Right renal cortex interstitium (tissue), 3 donors: ENCODE data around the gene SERINC5. TPM values are rescaled to one million over a fixed set of nuclear protein-coding genes. Genes with fewer than 3 reads are reported as not detected.
"Not testable (repeated sequence)": the region's sequence is repeated elsewhere in the genome, so short reads cannot be mapped to it uniquely, and the experiment has no call there.

Experiments
- DNase-seq, 3 donors: peaks; one replicate each; pipeline ENCODE4 v3.0.0-alpha.2; 2013; ENCODE audit warnings: low read depth in 3 of 3, low spot score in 2 of 3
- polyA plus RNA-seq, 3 donors: library from polyadenylated mRNA; unstranded; fragments of 120-200 nt; gene quantifications; one replicate each; pipeline ENCODE4 v1.2.1, GENCODE V29; 2013; ENCODE audit not compliant: insufficient read length in 3 of 3

The SERINC5 gene
- polyA plus RNA-seq, 3 donors: 52.5 to 56.7 (median 55.6) TPM

DNA sequence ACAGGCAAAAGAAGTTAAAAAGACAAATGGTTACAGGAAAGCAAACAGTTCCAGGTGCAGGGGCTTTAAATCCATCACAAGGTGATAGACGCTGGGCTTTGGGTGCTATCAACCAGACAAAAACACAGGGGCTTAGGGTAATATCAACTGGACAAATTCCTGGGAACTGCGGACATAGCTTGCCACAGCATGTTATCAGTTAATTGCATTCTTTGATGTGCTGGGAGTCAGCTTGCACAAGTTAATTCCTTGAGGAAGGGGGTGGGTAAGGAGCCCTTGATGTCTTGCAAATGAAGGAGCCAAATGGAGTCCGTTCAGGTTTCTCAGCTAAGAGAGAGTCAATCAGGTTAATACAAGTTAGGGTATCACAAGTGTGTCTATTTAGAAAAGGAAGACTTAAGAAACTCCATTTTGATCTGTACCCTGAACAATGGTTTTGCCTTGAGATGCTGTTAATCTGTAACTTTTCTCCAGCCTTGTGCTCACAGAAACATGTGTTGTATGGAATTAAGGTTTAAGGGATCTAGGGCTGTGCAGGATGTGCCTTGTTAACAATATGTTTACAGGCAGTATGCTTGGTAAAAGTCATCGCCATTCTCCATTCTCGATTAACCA is 144.4 kb downstream of the SERINC5 start:
- not testable (repeated sequence) for DNase-seq

DNA sequence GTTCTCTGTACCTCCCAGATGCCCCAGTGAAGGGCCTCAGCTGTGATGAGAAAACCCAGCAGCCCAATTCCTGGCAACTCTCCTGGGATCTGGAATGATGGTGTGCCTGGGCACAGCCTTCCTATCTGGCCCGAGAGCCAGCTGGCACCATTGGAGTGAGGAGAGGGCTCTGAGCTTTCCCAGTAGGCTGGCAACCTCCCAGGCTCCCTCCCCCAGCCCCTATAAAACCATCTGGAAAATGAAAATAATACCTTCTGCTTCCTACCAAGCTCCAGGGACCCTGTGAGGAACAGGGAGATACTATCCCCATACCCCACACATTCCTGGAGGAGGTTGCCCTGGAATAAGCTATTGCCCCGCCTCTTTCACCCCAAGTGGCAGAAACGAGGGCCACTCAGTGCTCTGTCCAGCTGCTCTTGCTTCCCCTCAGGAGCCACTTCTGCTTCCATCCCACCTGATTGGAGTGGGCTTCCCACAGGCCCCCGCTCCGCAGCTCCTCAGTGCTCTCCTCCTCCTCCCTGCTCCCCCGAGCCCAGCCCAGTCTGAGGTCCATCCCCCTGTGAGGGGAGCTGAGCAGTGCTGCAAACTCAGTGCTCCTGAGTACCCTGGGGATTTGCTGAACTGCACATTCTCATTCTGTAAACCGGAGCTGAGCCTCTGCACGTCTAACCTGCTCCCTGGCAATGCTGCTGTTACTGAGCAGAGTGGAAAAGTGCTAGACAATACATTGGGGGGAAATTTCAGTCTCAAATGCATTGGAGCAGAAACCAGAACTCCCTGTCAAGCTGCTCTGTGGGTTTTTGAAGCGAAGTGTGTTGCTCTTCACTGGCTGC is 146.0 kb downstream of the SERINC5 start:
- no peak for DNase-seq

DNA sequence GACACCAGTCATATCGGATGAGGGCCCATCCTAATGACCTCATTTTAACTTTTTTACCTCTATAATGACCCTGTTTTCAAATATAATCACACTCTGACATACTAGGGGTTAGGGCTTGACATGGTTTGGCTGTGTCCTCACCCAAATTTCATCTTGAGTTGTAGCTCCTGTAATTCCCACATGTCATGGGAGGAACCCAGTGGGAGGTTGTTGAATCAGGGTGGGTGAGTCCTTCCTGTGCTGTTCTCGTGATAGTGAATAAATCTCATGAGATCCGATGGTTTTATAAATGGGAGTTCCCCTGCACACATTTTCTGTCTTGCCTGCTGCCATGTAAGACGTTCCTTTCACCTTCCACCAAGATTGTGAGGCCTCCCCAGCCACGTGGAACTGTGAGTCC is 148.9 kb downstream of the SERINC5 start:
- DNase-seq: no peak

DNA sequence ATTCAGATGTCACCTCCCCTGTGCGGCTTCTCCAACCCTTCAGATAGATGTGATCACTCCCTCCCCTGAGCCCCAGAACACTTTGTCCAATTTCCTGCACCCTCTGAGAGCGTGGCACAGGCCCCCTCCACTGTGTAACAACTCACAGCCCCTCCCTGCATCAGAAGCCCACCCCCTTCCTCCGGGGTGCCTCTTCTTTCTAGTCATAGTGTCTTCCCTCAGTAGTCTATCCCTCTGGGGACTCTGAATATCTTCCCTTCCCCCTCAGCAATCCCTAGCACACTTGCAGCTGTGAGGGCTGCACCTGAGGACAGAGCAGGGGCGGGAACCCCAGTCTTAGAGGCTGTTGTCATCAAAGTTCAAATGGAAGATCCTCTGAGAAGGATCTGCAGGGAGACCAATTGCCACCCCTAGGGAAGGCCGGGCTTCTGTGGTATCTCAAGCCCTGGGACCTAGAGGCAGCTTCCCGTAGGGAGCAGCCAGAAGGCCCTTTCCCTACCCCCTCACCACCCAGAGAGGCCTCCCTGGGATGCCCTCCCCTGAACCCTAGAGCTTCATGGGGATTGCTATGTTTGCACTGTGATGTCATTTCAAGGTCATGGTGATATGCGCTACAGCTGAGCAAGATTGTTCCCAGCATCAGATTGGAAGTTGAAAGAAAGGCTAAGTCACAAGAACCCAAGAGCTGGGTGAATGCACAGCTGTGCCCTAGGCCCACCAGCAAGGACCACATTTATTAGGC is 150.0 kb downstream of the SERINC5 start:
- DNase-seq: no peak

DNA sequence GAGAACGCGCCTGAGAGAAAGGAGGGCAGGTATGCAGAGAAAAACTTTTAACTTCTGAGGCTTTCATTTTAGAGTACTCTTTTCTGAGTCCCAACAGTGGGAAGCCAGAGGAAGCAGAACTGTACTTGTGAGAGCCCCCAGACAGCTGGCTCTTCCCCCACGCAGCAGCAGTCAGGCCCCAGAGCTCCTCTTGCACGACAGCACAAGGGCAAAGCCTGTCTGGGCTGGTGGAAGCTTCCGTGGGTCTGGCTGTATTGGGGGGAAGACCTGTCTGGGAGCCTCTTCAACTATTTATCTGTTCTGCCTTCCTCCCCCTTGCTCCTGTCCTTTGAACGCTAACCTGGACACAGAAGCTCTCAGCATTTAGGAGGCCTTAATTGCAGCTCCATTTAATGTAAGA is 152.5 kb downstream of the SERINC5 start:
- DNase-seq: no peak

DNA sequence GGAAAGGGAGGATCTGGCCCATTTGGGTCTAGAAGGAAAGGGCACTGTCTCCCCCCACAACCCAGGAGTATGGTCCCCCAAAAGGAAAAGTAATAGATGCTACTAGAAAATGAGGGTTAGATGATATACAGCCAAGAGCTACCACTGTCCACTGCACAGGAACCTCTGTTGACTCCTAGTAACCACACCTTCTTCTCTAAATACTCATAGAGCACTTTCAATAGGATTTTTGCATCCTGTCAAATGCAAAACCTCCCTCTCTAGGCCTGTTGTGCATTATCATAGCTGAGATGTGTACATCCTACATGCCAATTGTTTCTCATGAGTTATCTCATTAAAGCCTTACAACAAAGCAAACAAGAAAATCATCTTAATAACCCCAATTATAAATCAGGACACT is 153.9 kb downstream of the SERINC5 start:
- no peak for DNase-seq

DNA sequence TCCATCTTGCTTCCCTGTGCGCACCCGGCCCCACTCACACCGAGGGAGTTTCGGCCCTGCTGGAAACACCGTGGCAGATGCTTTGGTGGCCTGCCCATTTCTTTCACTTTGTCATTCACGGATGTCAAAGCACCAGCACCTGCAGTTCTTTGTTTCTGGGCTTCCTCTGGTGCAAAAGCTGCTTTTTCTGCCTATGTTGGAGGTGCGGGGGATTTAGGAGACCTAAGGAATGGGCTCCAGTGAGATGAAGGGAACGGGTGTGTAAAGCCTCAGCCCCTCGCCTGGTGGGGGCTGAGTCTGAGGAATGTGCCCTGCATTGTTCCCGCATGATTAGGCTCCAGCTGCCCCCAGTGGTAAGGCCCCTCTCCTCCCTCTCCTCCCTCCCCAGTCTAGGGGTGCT is 158.4 kb downstream of the SERINC5 start:
- DNase-seq: no peak

DNA sequence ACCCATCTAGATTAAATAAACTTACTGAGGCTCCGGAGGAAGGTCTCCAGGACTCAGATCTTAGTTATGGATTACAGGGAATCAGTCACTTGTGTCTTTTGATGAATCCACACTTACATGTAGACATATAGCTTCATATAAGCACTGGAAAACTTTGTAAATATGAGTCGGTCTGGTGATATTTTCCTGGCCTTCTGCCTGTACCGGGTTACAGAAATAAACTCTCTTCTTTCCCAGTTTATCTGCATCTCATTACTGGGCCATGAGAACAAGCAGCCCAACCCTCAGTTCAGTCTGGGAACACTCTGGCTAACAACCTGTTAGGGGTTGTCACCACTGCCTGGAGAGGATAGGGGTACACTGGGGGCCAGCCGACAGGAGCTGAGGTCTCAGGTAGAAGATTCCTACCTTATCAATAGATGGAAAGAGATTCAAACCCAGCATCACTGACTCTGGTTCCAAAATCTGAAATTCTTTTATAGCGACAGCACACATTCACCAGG is 161.6 kb downstream of the SERINC5 start:
- DNase-seq: no peak

DNA sequence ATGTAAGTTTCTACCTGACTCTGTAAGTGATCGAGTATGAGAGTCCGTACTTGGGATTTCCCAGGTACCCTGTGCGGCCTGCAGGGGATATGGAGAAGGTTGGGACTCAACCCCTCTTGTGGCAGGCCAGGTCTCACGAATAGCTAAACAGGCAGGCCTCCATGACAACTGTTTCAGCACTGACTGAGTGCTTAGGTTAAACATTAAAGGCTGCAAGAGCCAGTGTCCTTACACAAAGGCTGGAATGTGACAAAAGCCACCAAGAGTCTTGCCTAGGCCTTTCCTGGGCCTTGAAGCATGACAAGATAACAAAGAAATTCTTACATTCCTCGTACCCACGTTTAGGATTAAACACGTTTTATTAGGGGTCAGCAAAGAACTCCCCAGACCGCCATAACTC is 162.1 kb downstream of the SERINC5 start:
- no peak for DNase-seq

DNA sequence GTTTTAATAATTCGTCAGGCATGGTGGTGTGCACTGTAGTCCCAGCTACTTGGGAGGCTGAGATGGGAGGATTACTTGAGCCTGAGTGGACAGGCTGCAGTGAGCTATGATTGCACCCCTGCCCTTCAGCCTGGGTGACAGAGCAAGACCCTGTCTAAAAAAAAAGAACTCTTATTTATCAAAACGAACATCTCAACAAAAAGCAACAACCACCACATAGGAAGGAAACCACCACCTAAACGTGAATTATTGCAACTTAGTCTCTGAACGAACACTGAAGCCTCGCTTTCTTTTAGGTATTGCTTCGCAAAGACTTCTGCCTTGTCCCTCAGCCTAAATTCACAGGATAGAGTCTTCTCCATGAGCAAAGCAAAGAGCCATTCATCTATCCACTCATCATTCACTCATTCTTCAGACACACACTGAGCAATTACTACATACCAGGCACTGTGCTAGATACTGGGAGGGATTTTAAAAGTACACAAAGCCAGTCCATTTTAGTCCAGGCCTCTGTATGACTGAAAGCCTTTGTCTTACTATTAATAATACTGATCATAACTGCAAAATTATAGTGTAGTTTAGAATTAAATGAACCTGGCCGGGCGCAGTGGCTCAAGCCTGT is 163.3 kb downstream of the SERINC5 start:
- no peak for DNase-seq

DNA sequence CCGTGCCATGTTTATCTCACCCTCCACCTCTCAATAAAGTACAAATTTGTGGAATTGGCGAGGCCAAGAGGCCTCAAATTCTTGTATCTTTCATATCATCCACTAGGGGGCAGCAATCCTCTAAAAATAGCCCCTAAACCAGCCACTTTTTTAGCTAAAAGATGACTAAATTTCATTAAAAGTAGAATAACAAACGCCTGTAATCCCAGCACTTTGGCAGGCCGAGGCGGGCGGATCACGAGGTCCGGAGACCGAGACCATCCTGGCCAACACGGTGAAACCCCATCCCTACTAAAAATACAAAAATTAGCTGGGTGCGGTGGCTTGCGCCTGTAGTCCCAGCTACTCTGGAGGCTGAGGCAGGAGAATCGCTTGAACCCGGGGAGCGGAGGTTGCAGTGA is 164.1 kb downstream of the SERINC5 start:
- peak in 1 of 3 donors; percentile 47 for DNase-seq

DNA sequence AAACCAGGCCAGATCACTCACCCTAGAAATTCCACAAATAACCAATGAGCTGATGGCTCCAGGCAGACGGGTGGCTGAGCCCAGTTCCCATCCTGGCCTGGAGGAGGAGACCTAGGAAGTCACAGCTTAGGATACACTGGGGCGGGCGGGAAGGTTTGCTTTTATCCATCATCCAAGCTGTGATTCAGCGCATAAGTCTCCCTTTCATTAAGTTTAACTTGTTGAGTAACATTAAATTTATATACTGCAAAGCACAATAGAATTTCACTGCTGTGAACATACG is 165.0 kb downstream of the SERINC5 start:
- DNase-seq: no peak

DNA sequence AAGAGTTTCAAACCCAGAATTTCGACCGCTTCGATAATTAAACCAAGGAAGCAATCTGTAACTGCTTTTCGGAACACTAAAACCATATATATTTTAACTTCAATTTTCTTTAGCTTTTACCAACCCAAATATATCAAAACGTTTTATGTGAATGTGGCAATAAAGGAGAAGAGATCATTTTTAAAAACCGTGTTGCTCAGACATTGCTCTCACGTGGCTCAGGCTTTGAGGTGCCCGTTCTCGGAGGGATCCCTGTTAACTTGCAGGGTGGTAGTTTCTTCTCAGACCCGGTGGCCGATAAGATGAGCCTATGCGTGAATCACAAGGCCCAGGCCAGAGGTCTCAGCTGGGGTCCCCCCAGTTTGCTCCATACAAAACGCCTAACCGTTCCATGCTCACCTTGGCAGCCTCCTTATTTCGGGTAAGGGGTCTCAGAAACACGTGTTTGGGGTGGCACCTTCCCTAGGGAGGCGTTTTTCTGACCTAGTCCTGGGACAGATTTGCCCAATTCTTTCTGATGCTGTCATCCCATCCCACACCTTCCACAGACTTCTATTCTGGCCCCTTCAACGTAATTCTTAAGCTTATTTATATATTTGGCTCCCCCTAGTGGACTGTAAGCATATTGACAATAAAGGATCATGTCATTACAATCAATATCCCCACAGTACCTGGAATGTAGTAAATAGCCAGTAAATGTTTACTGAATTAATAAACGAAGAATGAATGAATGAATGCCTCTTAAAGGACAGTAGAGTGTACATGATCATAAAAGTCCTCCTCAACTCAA is 172.6 kb downstream of the SERINC5 start:
- DNase-seq: peak; percentile 41 to 61 (median 54)

DNA sequence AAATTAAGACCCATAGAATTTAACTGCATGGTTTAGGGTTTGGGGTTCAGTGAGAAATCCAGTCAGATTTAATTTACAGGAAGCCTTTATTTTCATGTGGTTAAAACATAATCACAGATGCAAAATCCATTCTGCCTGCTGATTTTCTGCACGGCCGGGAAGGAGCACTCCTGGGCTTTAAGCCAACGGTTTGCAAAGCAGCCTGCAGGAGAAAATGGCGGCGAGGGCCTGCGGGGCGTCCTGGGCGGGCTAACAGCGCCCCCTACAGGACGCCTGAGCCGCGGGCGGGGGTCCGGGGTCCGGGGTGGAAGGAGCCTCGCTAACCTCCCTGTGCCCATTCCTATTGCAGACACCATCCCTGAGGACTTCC is 173.1 kb downstream of the SERINC5 start:
- peak; percentile 45 to 65 (median 61) for DNase-seq

DNA sequence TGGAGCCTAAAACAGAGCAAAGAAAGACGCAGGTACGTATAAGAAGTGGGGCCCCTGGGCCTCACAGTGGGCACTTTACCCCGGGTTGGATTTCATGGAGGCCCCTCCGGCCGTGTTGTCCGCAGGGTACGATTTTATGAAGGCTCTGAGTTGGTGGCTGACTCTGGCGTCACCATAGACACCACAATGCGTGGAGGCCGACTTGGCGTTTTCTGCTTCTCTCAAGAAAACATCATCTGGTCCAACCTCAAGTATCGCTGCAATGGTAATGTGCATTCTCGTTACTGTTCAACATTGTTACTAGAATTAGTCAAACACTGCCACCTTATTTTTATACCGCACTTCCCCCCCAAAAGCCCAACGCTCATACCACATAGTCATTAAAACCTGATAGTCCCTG is 173.6 kb downstream of the SERINC5 start:
- DNase-seq: no peak

DNA sequence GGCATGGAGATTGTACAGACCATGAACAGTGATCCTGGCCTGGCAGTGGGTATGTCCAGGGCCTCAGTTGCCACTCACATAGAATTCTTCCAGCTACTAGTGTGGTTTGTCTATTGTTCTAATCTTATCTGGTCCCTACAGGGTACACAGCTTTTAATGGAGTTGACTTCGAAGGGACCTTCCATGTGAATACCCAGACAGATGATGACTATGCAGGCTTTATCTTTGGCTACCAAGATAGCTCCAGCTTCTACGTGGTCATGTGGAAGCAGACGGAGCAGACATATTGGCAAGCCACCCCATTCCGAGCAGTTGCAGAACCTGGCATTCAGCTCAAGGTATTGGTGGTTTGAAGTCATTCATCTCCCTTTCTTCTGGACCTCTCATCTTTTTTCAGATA is 176.9 kb downstream of the SERINC5 start:
- DNase-seq: no peak

DNA sequence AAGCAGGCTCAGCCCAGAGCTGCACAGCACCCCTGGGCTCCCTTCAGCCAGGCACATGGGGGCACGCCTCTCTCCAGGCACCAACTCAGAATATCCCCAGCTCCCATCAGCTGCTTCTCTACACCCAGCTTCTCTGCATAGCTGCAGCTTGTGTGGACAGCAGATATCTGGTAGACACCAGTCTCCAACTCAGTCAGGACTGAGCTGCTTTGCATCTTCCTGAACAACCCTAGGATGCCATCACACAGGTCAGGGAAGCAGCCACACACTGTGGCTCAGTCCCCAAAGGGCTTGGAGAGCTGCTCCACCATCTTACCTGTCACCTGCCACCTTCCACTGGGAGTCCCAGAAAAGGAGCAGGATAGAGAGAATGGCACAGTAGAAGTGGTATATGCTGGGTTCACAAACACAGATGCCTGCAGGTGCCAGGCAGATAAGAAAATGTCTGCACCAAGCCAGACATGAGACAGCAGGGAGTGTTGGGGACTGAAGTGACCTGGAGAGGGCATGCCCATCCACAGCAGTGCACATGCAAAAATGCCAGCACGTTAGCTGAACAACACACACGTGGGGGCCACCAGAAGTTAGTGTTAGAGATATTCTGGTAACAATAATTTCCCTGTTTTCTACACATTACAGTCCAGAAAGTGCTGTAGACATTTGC is 178.7 kb downstream of the SERINC5 start:
- DNase-seq: no peak

DNA sequence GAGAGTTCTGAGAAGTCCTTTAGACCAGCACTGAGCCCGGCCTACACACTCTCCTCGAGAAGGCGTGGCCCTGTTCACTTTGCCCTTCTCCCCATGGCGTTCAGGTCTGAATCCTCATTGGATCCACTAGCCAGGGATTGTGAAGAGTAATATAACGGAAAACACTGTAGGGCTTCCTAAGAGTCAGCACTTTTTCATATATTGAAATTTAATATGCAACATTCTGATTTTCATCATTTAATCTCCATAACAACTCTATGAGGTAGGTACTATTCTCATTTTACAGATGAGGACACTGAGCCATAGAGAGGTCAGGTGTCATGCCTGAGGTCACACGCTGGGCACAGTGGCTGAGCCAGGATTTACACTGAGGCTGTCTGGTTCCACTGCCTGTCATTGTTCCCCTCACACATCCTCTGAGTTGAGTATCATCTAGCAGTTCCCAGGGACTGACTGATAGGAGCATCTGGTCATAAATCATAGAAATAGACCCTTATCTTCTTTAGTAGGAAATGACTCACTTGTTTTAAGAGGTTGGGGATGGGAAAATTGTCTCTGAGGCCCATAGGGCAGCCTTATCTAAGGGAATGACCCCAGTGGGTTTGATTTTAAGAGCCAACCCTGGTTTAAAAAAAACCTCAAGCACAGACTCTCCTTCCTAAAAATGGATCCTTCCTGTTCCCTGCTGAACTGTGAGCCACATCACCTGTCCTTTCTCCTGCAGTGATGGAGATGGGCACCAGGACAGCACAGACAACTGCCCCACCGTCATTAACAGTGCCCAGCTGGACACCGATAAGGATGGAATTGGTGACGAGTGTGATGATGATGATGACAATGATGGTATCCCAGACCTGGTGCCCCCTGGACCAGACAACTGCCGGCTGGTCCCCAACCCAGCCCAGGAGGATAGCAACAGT is 179.5 kb downstream of the SERINC5 start:
- no peak for DNase-seq
